ENCODE data around the gene DENND1A.

DNA sequence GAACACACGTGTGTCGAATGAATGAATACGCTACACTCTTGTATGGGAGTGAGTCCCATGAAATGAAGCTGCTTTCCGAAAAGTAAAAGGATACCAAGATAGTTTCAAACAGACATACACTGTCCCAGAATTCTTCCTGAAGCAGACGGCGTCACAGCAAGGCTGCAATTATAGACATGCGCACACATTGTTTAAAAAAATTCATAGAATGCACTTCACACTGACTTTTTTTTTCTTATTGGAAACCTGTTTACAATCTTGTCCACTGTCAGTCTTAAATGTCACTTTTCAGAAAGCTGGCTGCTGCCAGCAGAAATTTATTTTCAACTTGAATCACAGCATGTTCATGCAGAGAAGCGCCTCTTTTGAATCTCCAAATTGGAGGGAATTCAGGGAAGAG lies 449.1 kb downstream of the DENND1A start:
- TF ChIP-seq GATA3 (IDR thresholded peaks at IDR 0.05; ENCODE audit: low read depth, low read length), result no peak
- TF ChIP-seq GATA2 (IDR thresholded peaks at IDR 0.05; ENCODE audit: low read depth, low read length), result no peak

All from SH-SY5Y (cell line).